Thyroid gland (tissue), 4 donors: ENCODE measurements around the gene CACNA2D3.

Experiments used
- CTCF ChIP-seq, 6 experiments: fragments of 200-600 bp in 3 of 6; fragments of 450-650 bp in 3 of 6; sonication (generic) in 3 of 6; IDR thresholded peaks; one replicate each; pipeline ENCODE4 v1.5.1; 2016 to 2019; ENCODE audit warnings: antibody characterized with exemption in 6 of 6, mild to moderate bottlenecking in 2 of 6, inconsistent platforms in 1 of 6, moderate library complexity in 1 of 6
- POLR2A ChIP-seq, 2 donors: fragments of 450-650 bp; IDR thresholded peaks; one replicate each; pipeline ENCODE4 v1.6.1; 2017; ENCODE audit warnings: antibody characterized with exemption in 2 of 2, mild to moderate bottlenecking in 2 of 2, moderate library complexity in 1 of 2

- no peak for TF ChIP-seq CTCF (IDR thresholded peaks at IDR 0.05)
- TF ChIP-seq POLR2A (IDR thresholded peaks at IDR 0.05): no peak
These were observed 614.1 kb downstream of the CACNA2D3 start for GRCh38 chr3:54736459-54736858.
